Hepatic stellate cell (primary cell): ENCODE results near the gene KLF6.
A peak's percentile ranks its signal among the peaks of the same experiment; 100 is the strongest.

Source experiments
- DNase-seq: peaks from one replicate; pipeline ENCODE4 v3.0.0; 2011; ENCODE audit warnings: low spot score

The KLF6 gene

GRCh38 chr10:3774814-3775695, 10.0 kb downstream of the KLF6 start:
- peak; percentile 53 for DNase-seq

GRCh38 chr10:3774018-3774813, 10.8 kb downstream of the KLF6 start:
- DNase-seq, result peak; percentile 21

GRCh38 chr10:3773460-3774017, 11.5 kb downstream of the KLF6 start:
- DNase-seq, result no peak

- DNase-seq, result no peak
Observed at GRCh38 chr10:3772361-3773171, 12.4 kb downstream of the KLF6 start.

GRCh38 chr10:3770611-3771110, 14.3 kb downstream of the KLF6 start:
- no peak for DNase-seq

GRCh38 chr10:3769556-3769955, 15.5 kb downstream of the KLF6 start:
- DNase-seq, result no peak

- DNase-seq, result no peak
Observed at GRCh38 chr10:3766046-3766756, 18.8 kb downstream of the KLF6 start.

- no peak for DNase-seq
Observed at GRCh38 chr10:3765146-3765545, 19.9 kb downstream of the KLF6 start.

- no peak for DNase-seq
Observed at GRCh38 chr10:3764626-3765112, 20.3 kb downstream of the KLF6 start.

GRCh38 chr10:3763852-3764625, 21.0 kb downstream of the KLF6 start:
- no peak for DNase-seq

GRCh38 chr10:3763035-3763456, 22.0 kb downstream of the KLF6 start:
- no peak for DNase-seq

GRCh38 chr10:3762309-3762708, 22.7 kb downstream of the KLF6 start:
- no peak for DNase-seq

GRCh38 chr10:3761904-3762303, 23.1 kb downstream of the KLF6 start:
- DNase-seq, result no peak

GRCh38 chr10:3761021-3761686, 23.9 kb downstream of the KLF6 start:
- no peak for DNase-seq

GRCh38 chr10:3760083-3760482, 24.9 kb downstream of the KLF6 start:
- DNase-seq, result no peak

GRCh38 chr10:3759397-3759796, 25.6 kb downstream of the KLF6 start:
- DNase-seq, result no peak

GRCh38 chr10:3758491-3758970, 26.5 kb downstream of the KLF6 start:
- no peak for DNase-seq

- no peak for DNase-seq
Observed at GRCh38 chr10:3757638-3758490, 27.1 kb downstream of the KLF6 start.
